HT1080 (cell line): ENCODE measurements around the gene NOS3. TPM values are rescaled to one million over a fixed set of nuclear protein-coding genes. Genes with fewer than 3 reads are reported as not detected.

ENCODE experiments used
- DNase-seq: peaks from one replicate; pipeline ENCODE4 v3.0.0-alpha.2; 2015; ENCODE audit warnings: low read depth
- total RNA-seq: library from RNA; depleted of rRNA; stranded (reverse); fragments of >200 nt; shearing (Covaris generic); gene quantifications from 2 replicates; pipeline ENCODE4 v1.2.3, GENCODE V29; 2014

The NOS3 gene
- total RNA-seq, 1 experiment from 2014 or later: 94.6 TPM

DNA sequence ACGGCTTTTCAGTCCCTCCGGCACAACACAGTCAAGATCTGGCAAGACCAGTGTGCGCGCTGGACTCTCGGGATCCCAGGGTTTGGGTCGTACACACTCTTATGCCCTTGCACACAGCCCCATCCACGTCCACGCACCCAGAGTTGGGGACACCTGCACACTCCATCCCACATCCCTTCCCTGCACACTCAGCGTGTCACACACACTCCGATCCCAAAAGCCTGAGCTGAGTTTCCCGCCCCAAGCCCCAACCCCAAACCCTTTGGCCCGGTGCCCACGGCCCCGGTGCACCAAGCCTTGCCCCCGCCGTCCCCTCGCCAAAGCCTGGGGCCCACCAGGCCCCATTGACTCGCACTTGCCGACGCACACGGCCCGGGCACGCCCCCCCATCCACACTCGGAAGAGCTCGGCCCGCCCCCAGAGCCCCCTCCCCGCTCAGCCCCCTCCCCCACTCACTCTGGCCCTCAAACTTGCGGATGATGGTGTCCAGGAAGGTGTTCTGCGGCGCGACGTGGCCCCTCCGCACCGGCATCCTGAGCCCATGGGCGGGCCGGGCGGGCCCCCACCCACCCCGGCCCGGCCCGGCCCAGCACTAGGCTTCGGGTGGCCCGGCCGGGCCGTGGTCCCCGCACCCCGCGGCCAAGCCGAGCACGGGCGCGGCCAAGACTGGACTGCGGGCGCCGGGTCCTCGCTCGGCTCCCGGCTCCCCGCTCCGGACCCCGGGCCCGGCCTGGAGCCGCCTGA lies 13.3 kb upstream of the NOS3 start:
- DNase-seq: no peak

DNA sequence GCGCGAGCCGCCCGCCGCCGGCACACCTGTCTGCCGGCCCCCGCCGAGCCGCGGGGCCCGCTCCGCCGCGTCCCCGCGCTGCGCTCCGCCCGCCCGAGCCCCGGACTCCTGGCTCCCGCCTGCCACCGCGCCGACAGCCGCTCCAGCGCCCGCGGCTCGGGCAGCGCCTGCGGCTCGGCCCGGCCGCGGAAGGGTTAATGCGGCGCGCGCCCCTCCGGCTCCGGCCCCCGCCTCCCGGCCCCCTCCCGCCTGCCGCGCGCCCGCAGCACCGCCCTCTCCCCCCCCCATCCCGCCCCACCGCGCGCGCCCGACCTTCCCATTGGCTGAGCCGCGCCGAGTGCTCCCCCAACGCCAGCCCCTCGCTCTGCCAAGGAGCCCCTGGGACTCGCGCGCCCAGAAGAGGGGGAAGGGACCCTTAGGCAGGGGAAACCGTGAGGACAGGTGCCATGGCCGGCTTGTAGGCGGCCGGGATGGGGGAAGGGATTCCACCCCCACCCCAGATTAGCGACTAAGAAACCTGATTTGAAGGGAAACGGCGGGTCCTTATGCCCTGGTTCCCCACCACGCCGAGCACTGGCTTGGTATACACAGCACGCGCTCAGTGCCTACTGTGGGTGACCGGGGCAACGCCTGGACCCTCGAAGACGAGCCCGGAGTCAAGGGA lies 12.6 kb upstream of the NOS3 start, which contains the start of gene KCNH2:
Gene KCNH2 (minus strand): TSS at position 196 of the 664 bp plus-strand sequence. CDS start 408 bp downstream, outside the sequence.
- DNase-seq: no peak

DNA sequence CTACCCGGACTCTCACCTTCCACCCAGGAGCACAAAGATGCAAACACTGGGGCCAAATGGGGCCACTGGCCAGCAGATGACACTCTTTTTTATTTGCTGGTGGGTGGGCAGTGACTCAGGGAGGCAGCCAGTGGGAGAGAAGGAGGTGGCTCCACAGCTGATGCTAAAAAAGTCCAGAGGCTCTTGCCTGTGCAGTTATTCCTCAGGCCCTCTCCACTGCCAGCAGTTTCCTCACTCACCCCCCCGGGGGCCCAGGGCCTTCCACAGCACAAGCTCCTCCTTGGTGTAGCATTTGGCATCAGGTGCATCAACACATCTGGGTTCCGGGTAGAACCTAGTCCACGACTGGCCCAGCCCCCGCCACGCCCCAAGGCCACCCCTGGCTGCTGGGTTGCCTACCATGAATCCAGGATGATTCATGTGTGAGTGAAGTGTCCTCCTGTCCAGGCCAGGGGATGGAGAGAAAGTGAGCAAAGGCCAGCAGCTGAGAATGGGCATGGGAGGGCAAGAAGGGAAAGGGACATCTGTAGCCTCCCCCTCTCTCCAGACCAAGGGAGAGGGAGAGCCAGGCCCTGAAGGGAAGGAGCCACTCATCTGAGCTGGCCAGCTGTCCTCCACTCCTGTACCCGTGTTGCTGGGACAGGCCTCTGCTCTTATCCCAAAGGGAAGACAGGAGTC lies 11.0 kb upstream of the NOS3 start:
- DNase-seq: no peak

DNA sequence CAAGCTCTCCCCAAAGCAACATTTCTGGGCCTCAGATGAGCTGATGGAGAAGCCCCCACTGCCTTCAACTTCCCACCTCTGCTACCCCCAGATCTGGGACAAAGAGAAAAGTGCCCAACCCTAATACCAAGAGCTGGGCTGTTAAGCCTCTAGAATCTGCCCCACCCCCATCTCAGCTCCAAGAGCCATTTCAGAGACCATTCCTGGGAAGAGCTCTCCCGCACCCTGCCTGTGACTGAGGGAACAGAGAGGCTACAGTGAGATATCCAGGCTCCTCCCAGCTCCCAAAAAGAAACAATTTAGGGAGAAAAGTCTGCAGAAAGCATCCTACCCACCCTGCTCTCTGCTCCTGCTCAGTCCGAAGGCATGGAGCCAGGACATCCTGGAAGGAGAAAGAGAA lies 10.2 kb upstream of the NOS3 start:
- no peak for DNase-seq

DNA sequence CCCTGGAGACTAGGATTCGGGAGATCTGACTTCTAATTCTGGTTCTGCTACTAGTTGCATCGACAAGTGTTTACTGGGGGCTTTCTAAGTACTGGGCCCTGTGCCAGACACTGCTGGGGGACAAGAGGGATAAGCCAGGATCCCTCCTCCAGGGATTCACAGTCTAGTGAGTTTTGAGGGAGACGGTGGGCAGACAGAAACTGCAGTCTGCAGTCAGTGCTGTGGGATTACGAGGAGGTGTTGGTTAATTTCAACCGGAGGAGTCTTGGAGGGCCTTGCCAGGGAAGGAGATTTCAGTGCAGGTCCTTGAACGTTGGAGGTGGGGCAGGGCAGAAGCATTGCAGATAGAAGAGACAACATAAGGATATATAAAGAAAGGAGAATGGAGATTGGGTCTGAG lies 9.2 kb upstream of the NOS3 start:
- DNase-seq: no peak

DNA sequence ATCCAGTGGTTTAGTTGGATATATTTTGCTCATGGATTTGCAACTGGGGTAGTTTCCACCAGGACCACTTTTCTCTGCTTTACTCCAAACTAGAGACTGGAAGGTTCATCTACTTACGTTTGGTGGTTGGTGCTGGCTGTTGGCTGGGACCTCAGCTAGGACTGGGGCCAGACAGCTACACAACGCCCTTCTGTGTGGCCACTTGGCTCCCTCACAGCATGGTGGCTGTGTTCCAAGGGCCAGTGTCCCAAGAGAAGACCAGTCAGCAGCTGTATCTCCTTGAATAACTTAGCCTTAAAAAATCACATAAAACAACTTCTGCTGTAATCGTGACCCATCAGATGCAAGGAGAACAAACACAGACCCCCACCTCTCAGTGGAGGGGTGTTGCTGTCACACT lies 8.5 kb upstream of the NOS3 start:
- no peak for DNase-seq

DNA sequence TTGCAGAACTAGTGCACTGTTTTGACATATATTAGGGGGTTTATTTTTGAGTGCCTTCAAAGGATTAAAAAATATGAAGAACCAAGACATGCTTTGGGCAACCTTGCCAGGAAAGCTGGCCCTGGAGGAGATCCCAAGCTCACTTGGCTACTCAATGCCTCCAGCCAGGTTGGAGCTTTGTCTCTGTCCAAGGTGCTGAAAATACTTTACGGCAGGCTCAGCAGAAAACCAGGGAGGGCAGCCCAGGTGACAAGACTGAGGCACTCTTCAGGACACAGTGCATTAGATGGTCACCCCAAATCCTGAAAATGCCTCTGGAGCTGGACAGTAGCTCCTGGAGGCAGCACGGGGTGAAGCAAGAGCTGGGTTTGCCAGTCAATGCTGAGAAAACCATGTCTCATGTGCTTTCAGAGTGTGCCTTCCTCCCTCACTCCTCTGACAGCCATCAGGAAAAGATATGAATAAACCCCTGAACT lies 6.9 kb upstream of the NOS3 start:
- DNase-seq: no peak

DNA sequence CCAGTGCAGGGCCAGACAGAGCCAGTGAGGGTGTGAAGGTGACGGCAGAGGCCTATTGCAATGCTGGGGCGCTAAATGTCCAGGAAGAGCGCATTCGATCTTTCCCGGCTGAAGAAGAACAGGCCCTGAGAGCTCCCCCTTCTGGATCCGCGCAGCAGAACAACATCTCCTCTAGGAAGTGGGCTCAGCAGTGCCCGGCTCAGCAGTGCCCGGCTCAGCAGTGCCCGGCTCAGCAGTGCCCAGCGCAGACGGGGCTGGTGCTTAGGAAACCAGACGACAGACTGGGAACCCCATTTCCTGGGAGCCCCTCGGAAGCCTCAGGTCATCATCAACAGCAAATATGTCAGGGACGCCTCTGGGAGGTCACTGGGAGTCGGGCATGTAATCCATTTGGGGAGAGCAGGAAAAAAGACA lies 4.7 kb upstream of the NOS3 start:
- peak; percentile 59 for DNase-seq

DNA sequence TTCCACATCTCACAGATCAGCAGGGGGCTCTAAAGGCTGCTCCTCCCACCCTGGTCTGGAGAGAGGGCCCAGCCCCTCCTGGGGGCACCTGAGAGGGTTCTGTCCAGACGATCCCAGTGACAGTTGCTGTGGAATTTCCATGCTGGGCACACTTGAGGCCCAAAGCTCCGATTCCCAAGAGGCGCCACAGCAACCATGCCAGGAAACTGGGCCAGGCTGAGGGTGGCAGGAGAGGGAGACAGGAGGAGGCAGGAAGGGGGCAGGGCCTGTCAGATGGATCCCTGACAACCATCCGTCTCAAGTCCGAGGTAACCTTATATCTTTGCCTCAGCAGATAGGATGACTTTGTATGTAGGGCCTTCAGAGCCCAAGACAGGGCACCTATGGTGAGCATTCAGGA lies 4.3 kb upstream of the NOS3 start:
- no peak for DNase-seq

DNA sequence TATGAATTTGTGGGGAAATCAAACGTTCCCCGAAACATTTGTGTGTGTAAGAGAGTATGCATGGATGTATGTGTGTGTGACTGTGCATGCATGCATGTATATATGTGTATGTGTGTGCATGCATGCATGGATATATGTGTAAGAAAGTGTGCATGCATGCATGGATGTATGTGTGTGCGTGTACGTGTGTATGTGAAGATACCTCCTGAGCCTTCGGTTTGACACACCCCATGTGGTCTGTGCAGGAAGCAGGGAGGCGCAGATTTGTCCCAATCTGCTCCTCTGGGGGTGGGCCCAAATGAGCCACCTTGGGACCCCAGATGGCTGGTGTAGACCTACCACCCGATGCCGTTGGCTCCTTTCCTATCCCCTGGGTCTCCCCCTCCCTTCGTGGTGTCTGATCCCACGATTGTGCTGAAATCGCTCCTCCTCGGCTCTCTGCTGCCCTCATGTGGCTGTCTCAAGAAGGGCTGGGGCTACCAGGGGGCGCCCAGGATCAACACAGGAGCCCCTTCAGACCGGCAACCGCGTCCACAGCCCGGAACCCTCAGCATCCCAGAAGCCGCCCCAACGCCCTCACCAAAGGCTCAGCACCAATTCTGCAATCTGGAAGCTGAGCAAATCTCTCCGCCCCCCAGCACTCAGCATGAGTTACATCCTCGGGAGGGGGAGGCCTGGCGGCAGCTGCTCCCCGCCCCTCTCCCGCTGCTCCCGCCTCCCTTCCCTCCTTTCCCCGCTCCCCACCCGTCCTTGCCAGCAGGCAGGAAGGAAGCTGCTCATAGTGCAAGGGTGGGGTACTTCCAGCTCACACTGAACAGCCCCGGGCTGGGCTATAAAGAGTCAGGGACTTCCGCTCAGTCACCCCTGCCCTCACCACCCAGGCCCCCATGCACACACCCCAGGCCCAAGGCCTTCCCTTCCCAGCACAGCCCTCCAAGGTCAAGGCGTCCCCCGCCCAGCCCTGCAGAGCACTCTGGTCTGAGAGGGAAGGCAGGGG lies 2.3 kb upstream of the NOS3 start:
- peak; percentile 77 for DNase-seq

DNA sequence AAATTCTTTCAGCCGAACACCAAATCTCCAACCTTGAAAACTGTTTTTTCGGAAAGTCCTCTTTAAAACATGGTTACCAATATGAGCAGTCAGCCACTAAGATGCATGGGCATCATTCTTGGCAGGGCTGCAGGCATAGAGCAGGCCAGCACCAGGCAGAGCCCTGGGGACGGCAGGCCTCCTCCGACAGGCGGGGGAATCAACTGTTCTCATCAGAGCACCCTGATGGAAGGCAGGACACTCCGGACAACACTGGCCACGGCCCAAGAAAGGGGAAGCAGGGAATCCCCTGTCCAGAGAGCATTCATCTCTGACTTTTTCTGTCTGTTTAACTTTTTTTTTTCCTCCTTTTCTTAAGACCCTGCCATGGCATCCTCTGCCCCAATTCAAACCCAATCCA lies 1.4 kb upstream of the NOS3 start:
- DNase-seq: no peak

DNA sequence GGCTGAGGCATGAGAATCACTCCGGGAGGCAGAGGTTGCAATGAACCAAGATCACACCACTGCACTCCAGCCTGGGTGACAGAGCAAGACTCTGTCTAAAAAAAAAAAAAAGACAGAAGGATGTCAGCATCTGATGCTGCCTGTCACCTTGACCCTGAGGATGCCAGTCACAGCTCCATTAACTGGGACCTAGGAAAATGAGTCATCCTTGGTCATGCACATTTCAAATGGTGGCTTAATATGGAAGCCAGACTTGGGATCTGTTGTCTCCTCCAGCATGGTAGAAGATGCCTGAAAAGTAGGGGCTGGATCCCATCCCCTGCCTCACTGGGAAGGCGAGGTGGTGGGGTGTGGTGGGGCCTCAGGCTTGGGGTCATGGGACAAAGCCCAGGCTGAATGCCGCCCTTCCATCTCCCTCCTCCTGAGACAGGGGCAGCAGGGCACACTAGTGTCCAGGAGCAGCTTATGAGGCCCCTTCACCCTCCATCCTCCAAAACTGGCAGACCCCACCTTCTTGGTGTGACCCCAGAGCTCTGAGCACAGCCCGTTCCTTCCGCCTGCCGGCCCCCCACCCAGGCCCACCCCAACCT lies 1.3 kb downstream of the NOS3 start:
- no peak for DNase-seq

DNA sequence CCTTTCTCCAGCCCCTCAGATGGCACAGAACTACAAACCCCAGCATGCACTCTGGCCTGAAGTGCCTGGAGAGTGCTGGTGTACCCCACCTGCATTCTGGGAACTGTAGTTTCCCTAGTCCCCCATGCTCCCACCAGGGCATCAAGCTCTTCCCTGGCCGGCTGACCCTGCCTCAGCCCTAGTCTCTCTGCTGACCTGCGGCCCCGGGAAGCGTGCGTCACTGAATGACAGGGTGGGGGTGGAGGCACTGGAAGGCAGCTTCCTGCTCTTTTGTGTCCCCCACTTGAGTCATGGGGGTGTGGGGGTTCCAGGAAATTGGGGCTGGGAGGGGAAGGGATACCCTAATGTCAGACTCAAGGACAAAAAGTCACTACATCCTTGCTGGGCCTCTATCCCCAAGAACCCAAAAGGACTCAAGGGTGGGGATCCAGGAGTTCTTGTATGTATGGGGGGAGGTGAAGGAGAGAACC lies 2.1 kb downstream of the NOS3 start:
- DNase-seq: peak; percentile 64

DNA sequence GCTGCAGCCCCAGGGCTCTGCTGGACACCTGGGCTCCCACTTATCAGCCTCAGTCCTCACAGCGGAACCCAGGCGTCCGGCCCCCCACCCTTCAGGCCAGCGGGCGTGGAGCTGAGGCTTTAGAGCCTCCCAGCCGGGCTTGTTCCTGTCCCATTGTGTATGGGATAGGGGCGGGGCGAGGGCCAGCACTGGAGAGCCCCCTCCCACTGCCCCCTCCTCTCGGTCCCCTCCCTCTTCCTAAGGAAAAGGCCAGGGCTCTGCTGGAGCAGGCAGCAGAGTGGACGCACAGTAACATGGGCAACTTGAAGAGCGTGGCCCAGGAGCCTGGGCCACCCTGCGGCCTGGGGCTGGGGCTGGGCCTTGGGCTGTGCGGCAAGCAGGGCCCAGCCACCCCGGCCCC lies 2.7 kb downstream of the NOS3 start:
- no peak for DNase-seq

DNA sequence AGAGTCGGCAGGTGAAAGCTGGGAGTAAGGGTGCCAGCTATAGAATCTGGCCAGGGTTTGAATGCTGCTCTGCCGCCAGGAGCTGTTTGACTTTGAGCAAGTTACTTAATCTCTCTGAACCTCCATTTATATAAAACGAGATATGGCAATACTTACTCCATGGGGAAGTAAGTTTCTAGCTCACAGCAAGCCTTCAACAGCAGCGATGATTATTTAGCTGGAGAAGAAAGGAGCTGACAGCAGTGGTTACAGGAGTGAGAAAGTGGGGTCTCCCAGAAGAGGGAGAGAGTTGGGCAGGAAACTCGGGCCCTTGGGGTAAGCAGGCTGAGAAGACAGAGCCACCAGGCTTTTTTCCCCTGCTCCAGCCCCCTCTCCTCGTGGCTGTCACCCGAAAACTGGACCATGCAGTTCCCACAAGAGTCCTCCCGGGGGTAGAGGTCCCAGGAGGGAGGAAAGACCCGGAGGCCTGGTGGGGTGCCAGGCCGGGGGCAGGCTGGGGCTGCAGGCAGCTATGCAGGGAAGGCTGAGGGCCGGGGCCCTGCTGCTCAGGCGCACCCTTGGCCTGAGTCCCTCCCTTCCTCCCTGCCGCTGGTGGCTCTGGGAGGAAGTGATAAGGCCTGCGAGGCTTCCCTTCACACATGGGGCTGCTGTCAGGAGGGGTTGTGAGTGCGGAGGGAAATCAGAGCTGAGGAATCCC lies 3.5 kb downstream of the NOS3 start:
- DNase-seq: no peak

DNA sequence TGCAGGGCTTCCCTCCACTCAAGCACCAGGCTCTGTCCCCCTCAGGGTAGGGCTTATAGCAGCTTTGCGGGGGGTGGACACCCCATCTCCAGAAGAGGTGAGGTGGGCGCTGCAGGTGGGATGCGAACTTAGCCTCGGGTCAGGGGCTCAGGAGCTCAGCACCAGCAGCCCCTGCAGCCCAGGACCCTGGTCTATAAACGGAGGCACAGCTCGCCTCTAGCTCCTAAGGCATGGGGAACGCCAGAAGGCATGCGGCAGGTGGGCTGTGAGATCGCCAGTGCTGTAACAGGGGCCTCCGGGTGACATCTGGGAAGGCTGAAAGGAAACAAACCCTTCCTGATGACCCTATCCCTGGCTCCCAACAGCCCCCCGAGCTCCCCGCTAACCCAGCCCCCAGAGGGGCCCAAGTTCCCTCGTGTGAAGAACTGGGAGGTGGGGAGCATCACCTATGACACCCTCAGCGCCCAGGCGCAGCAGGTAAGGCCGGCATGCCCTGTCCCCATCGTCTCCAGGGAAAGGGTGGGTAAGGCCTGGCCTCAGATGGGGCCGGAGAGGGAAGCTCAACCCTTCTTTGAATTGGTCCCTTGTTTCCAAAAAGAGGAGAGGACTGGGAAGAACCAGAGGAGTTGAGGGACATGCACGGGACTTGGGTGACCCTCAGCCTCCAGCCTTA lies 4.2 kb downstream of the NOS3 start:
- no peak for DNase-seq

DNA sequence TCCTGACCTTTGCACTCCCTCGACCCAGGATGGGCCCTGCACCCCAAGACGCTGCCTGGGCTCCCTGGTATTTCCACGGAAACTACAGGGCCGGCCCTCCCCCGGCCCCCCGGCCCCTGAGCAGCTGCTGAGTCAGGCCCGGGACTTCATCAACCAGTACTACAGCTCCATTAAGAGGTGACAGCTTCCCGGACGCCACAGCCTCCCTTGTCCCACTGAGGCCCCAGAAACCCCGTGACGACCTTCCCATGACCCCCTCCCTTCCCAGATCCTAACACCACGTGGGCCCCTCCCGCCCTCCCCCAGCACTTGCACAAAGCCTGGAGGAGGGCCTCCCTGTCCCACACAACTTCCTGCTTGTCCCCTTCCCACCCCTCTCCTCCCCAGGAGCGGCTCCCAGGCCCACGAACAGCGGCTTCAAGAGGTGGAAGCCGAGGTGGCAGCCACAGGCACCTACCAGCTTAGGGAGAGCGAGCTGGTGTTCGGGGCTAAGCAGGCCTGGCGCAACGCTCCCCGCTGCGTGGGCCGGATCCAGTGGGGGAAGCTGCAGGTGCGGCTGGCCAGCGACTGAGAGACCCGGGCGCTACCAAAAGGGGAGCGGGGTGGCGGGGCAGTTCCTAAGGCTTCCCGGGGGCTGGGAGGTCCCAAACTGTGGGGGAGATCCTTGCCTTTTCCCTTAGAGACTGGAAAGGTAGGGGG lies 5.7 kb downstream of the NOS3 start:
- DNase-seq: no peak

DNA sequence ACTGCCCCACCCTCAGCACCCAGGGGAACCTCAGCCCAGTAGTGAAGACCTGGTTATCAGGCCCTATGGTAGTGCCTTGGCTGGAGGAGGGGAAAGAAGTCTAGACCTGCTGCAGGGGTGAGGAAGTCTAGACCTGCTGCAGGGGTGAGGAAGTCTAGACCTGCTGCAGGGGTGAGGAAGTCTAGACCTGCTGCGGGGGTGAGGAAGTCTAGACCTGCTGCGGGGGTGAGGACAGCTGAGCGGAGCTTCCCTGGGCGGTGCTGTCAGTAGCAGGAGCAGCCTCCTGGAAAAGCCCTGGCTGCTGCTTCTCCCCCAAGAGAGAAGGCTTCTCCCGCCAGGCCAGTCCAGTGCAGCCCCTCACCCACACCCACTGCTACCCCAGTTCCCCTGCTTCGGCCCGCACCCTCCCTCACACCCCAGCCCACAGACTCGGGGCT lies 6.3 kb downstream of the NOS3 start:
- DNase-seq: no peak

DNA sequence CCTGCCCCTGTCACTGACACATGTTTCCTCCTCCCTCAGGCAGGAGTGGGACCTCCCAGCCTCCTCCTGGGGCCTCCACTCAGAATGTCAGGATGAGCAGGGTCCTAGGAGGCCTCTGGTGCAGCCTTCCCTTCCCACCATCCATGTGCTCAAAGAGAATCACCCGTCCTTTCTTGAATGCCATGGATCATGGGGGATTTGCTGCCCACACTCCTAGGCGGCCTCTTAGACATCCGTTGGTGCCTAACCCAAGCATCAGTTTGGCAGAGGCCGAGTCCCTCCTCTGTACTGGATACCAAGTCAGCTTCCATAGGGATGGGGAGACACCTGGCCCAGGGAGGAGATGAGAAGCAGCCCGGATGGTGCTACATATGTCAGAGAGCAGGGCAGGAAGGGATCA lies 7.0 kb downstream of the NOS3 start:
- DNase-seq: no peak
